IPS-NIHi7 (cell line): ENCODE data around the gene TMEM154.

ENCODE experiments used
- DNase-seq: peaks from one replicate; pipeline ENCODE4 v3.0.0; 2012; ENCODE audit warnings: mixed read lengths; ENCODE audit errors: extremely low spot score

TMEM154 gene, protein sequence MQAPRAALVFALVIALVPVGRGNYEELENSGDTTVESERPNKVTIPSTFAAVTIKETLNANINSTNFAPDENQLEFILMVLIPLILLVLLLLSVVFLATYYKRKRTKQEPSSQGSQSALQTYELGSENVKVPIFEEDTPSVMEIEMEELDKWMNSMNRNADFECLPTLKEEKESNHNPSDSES

GRCh38 chr4:152679414-152680281 lies at the start of gene TMEM154:
Gene TMEM154, minus strand, starts transcription at chr4:152679997. Its CDS starts 64 bp downstream, at chr4:152679933.
- DNase-seq = peak; percentile 78

GRCh38 chr4:152729466-152729865 lies 49.7 kb upstream of the TMEM154 start:
- no peak for DNase-seq

- no peak for DNase-seq
Observed at GRCh38 chr4:152728343-152728742, 48.5 kb upstream of the TMEM154 start.

- no peak for DNase-seq
Observed at GRCh38 chr4:152727784-152728183, 48.0 kb upstream of the TMEM154 start.

GRCh38 chr4:152724494-152724893 lies 44.7 kb upstream of the TMEM154 start:
- no peak for DNase-seq

DNA sequence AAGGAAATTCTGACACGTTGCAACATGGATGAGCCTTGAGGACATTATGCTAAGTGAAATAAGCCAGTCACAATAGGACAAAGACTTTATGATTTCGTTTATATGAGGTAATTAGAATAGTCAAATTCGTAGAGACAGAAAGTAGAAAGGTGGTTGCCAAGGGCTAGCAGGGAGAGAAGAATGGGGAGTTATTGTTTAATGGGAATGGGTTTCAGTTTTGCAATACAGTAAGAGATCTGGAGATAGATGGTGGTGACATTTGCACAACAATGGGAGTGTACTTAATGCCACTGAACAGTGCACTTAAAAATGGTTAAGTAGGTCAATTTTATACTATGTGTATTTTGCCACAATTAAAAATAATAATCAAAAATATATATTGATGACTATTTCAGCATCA lies 43.4 kb upstream of the TMEM154 start:
- DNase-seq = no peak

GRCh38 chr4:152719801-152720556 lies 40.2 kb upstream of the TMEM154 start:
- DNase-seq = no peak

GRCh38 chr4:152719291-152719690 lies 39.5 kb upstream of the TMEM154 start:
- no peak for DNase-seq

- DNase-seq = no peak
Observed at GRCh38 chr4:152715076-152715475, 35.3 kb upstream of the TMEM154 start.

DNA sequence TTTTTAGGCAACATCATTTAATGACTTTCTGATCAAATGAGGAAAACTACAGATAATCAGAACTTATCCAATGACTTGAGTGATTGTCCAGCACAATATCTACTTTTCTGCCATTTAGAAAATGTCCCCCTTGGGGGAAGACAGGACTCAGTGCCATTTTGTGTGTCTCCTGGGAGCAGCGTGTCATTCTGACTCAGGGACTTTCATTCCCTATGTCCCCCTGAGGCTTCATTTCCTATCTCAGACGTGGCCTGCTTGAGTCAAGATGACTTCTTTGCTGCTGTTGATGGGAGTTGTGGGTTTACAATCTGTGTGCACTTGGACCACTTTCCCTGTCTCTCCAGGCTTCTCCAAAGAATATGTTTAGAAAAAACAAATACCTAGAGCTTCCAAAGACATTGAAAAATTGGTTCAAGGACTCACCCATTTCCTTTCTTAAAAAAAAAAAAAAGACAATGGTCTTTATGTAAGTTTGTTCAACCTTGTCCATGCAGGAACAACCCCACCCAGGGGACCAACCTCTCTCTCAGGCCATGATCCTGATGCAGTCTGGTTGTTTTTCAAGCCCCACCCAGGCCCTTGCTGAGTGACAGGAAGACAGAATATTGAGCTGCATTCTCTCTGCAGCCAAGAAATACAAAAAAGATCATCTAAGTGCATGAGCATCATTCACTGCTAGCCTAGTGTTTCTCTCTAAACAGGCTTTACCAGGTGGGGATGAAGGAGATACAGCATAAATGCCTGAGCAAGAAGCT lies 34.3 kb upstream of the TMEM154 start:
- no peak for DNase-seq

DNA sequence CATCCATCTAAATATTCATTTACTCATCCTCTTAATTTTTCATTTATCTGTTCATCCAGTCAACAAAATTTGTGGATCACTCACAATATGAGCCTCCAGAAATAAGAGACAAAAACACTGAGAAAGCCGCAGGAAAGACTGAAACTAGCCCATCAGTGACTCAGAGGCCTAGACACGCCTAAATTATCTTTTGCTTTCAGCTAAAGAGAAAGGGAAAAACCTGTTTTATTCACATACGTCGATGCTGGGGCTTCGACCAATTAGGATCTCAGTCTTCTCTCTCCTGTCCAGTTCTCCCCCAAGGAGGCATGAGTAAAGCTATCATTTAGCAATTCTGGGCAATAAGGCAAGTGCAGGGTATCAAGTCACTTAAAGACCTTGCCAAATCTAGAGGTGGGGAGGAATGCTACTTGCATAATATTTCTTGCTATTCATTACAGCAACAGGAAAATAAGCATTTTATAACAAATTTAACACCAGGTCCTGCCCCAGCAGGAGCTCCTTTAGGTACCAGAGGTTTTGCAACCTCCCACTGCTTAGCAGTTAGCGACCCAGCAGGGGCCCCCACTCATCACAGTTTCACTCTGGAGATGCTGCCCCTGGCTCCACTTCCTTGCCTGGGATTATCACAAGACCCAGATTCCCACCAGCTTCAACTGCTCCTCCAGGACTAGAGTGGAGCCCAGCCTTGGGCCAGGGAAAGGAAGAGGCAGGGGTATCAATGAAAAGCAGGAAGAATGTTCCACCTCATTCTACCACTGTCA lies 30.1 kb upstream of the TMEM154 start:
- peak; percentile 24 for DNase-seq

DNA sequence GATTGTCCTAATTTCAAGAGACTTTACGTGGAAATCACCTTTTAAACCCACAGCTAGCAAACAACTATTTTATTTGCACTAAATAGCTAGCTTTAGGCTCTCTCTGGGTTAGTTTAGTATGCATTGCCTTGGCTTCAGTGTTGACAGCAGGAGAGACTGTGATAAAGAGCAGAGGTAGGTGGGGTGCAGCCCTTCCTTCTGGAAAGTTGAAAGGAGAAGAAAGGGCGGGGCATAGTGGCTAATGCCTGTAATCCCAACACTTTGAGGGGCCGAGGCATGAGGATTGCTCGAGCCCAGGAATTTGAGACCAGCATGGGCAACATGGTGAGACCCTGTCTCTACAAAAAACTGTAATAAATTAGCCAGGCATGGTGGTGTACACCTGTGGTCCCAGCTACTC lies 29.0 kb upstream of the TMEM154 start:
- DNase-seq = no peak

GRCh38 chr4:152708361-152708760 lies 28.6 kb upstream of the TMEM154 start:
- DNase-seq = no peak

- DNase-seq = no peak
Observed at GRCh38 chr4:152707632-152708031, 27.8 kb upstream of the TMEM154 start.

- peak; percentile 56 for DNase-seq
Observed at GRCh38 chr4:152705903-152706302, 26.1 kb upstream of the TMEM154 start.

- DNase-seq = no peak
Observed at GRCh38 chr4:152704788-152705187, 25.0 kb upstream of the TMEM154 start.

DNA sequence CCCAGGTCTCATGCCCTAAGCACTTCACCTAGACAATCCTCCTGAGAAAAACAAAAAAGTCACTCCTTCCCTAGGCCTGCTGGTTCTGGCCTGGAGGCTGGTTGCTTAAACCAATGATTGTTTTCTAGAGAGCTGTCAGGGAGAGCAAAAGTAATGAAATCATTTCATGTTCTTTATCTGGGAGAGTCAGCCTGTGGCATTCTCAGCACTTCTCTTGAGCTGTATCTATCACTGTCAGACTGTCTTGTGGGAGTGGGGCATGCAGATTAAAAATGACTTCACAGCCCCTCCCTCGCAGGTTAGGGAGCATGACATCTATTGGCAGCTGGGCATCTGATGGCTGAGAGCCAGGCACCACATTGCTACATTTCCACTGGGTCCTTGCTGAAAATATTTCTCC lies 20.4 kb upstream of the TMEM154 start:
- DNase-seq = peak; percentile 31

GRCh38 chr4:152699313-152699712 lies 19.5 kb upstream of the TMEM154 start:
- no peak for DNase-seq

GRCh38 chr4:152698089-152698499 lies 18.3 kb upstream of the TMEM154 start:
- DNase-seq = no peak

DNA sequence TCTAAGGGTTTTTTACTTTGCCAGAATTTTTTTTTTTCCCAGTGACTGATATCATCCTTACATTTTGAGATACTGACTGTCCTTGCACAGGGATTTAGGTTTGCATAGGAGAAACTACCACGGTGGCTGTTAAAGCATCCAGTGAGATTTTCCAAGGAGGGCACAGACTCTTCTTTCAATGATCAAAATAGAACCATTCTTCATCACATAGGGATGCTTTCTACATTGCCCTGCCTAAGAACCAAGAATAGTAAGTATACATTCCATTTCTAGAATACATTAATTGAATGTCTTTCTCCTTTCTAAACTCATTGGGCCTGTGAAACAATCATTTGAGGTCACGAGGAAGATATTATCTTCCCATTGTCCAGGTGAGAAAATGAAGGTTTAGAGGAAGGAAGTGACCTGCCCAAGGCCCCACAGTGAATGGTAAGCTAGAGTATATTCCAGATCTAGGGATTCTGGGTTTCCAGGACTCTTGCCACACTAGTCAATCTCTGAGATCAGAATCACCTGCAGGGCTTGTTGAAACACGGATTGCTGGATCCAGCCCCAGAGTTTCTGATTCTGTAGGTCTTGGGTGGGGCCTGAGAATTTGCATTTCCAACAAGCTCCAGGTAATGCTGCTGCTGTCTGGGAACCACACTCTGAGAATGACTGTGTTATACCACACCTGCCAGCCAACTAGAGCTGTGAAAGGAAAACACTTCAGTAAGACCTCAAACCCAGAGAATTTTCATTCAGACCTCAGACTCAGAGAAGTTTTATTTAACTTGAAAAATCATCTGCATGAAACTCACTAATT lies 17.7 kb upstream of the TMEM154 start:
- no peak for DNase-seq
